Fibroblast of skin of back (primary cell): ENCODE data around the gene MRGPRD.
A peak's percentile ranks its signal among the peaks of the same experiment; 100 is the strongest.
"Not testable (repeated sequence)": the region's sequence is repeated elsewhere in the genome, so short reads cannot be mapped to it uniquely, and the experiment has no call there.

ENCODE experiments used
- DNase-seq: peaks from one replicate; pipeline ENCODE4 v3.0.0-alpha.2; 2013

MRGPRD gene

GRCh38 chr11:69005631-69006368 lies 25.0 kb upstream of the MRGPRD start:
- no peak for DNase-seq

GRCh38 chr11:69005183-69005630 lies 24.4 kb upstream of the MRGPRD start:
- DNase-seq = no peak

GRCh38 chr11:69004411-69005182 lies 23.8 kb upstream of the MRGPRD start:
- DNase-seq = no peak

- no peak for DNase-seq
These were observed 23.1 kb upstream of the MRGPRD start for GRCh38 chr11:69003866-69004367.

- DNase-seq = no peak
These were observed 22.6 kb upstream of the MRGPRD start for GRCh38 chr11:69003301-69003865.

GRCh38 chr11:69002570-69003231 lies 21.9 kb upstream of the MRGPRD start:
- DNase-seq = no peak

GRCh38 chr11:69002110-69002569 lies 21.4 kb upstream of the MRGPRD start:
- no peak for DNase-seq

- DNase-seq = no peak
These were observed 20.7 kb upstream of the MRGPRD start for GRCh38 chr11:69001243-69002081.

- DNase-seq = peak; percentile 90
These were observed 20.1 kb upstream of the MRGPRD start for GRCh38 chr11:69000831-69001242.

GRCh38 chr11:69000391-69000790 lies 19.6 kb upstream of the MRGPRD start:
- DNase-seq = no peak

- not testable (repeated sequence) for DNase-seq
These were observed 19.1 kb upstream of the MRGPRD start for GRCh38 chr11:68999748-69000355.

GRCh38 chr11:68999093-68999747 lies 18.4 kb upstream of the MRGPRD start:
- no peak for DNase-seq

- peak; percentile 29 for DNase-seq
These were observed 17.7 kb upstream of the MRGPRD start for GRCh38 chr11:68998390-68998911.

GRCh38 chr11:68997995-68998348 lies 17.2 kb upstream of the MRGPRD start:
- DNase-seq = no peak

GRCh38 chr11:68997124-68997994 lies 16.6 kb upstream of the MRGPRD start:
- DNase-seq = no peak

GRCh38 chr11:68996376-68997123 lies 15.8 kb upstream of the MRGPRD start:
- no peak for DNase-seq

- peak; percentile 67 for DNase-seq
These were observed 14.1 kb upstream of the MRGPRD start for GRCh38 chr11:68994894-68995285.

- DNase-seq = no peak
These were observed 13.5 kb upstream of the MRGPRD start for GRCh38 chr11:68994161-68994893.
